ENCODE results near the gene RPL13A. TPM values are rescaled to one million over a fixed set of nuclear protein-coding genes. Genes with fewer than 3 reads are reported as not detected.

RPL13A gene
- total RNA-seq = 1,000 to 10,000 TPM; 1,459 to 2,866 (median 2,217) TPM
- polyA plus RNA-seq = 1,000 to 10,000 TPM; 1,585 to 1,842 TPM

GRCh38 chr19:49487277-49488045 is at the start of gene RPL13A:
Gene RPL13A (plus strand): TSS chr19:49487608. CDS start chr19:49487630, 22 bp downstream.
- intact Hi-C loops (cut with DNase I) = no loop called here
- Histone ChIP-seq H3K4me3 (peak within 1 kb of the TSS; percentile 86 to 89 (median 88)), H3K27ac (peak within 1 kb of the TSS; percentile 69 to 85 (median 82)), H3K27me3 (no peaks in the 10 kb centered on the region), H3K4me1 (peaks cover 12 to 20% (median 14%) of the 10 kb centered on the region in 3 donors), H3K9me3 (no peaks in the 10 kb centered on the region), H3K36me3 (peaks cover 14 to 32% (median 30%) of the 10 kb centered on the region in 3 donors)
- 0% methylated on average over 57 of the region's 57 CpGs for WGBS, 2 donors
- peak; percentile 92 to 96 (median 94) for ATAC-seq
- no peak for TF ChIP-seq CTCF (IDR thresholded peaks at IDR 0.05)
- peak; percentile 69 for FAIRE-seq
- DNase-seq = peak; percentile 100

GRCh38 chr19:49438261-49438660 is 49.1 kb upstream of the RPL13A start:
- no peaks in the 10 kb centered on the region for H3K9me3 ChIP-seq
- H3K27me3 ChIP-seq = peaks cover 0 to 14% (median 0%) of the 10 kb centered on the region in 4 donors
- WGBS, 2 donors = 12 to 14% methylated on average over 5 to 6 of the region's 6 CpGs
- FAIRE-seq = no peak
- H3K4me3 ChIP-seq = no peak overlapping the region
- intact Hi-C loops (cut with DNase I) = loop anchor here in 2 of 3 donors (5.0 kb wide), 1 partner anchor 41 kb away; no protein-coding TSS in a partner anchor
- no peaks in the 10 kb centered on the region for H3K36me3 ChIP-seq
- no peak for TF ChIP-seq CTCF (IDR thresholded peaks at IDR 0.05)
- no peak overlapping the region for H3K27ac ChIP-seq
- DNase-seq = no peak
- ATAC-seq = no peak
- no peaks in the 10 kb centered on the region for H3K4me1 ChIP-seq

- DNase-seq (no peak), FAIRE-seq (no peak), ATAC-seq (no peak)
- WGBS, 2 donors = 41 to 47% methylated on average over 6 of the region's 6 CpGs
- Histone ChIP-seq H3K9me3 (no peaks in the 10 kb centered on the region), H3K36me3 (no peaks in the 10 kb centered on the region), H3K27me3 (peaks cover 0 to 9% (median 0%) of the 10 kb centered on the region in 4 donors), H3K27ac (no peak overlapping the region), H3K4me3 (no peak overlapping the region), H3K4me1 (no peaks in the 10 kb centered on the region)
- intact Hi-C loops (cut with DNase I) = loop anchor here (5.0 to 10.0 kb wide), 3 partner anchors 43 to 215 kb away; no protein-coding TSS in a partner anchor
- no peak for TF ChIP-seq CTCF (IDR thresholded peaks at IDR 0.05)
These were observed 47.6 kb upstream of the RPL13A start for GRCh38 chr19:49439836-49440235.

GRCh38 chr19:49440439-49441209 is 46.8 kb upstream of the RPL13A start:
- H3K36me3 ChIP-seq = no peaks in the 10 kb centered on the region
- peaks cover 0 to 8% (median 0%) of the 10 kb centered on the region in 4 donors for H3K27me3 ChIP-seq
- intact Hi-C loops (cut with DNase I) = loop anchor here in 2 of 3 donors (10.0 kb wide), 2 partner anchors 46 to 216 kb away; no protein-coding TSS in a partner anchor
- no peak for TF ChIP-seq CTCF (IDR thresholded peaks at IDR 0.05)
- DNase-seq = no peak
- no peaks in the 10 kb centered on the region for H3K9me3 ChIP-seq
- 22 to 29% methylated on average over 18 to 19 of the region's 19 CpGs for WGBS, 2 donors
- no peaks in the 10 kb centered on the region for H3K4me1 ChIP-seq
- no peak overlapping the region for H3K27ac ChIP-seq
- FAIRE-seq = no peak
- peak overlapping the region in 1 of 4 donors; percentile 14 for H3K4me3 ChIP-seq
- no peak for ATAC-seq
